H1 (cell line): ENCODE results near the gene CCDC28B. TPM values are rescaled to one million over a fixed set of nuclear protein-coding genes. Genes with fewer than 3 reads are reported as not detected.

Source experiments
- CHD2 ChIP-seq: IDR thresholded peaks from 2 replicates; pipeline ENCODE4 v1.6.1; 2012; ENCODE audit warnings: low read length, improper control_type of control experiment
- CTBP2 ChIP-seq: IDR thresholded peaks from 2 replicates; pipeline ENCODE4 v1.7.0; 2011; ENCODE audit warnings: borderline replicate concordance, mild to moderate bottlenecking, moderate library complexity, mixed read lengths, low read length; ENCODE audit not compliant: insufficient read depth, insufficient read length
- FOSL1 ChIP-seq: IDR thresholded peaks from 2 replicates; pipeline ENCODE4 v1.6.1; 2011; ENCODE audit warnings: mild to moderate bottlenecking, low read depth, low read length, moderate library complexity; ENCODE audit not compliant: insufficient read depth
- HDAC2 ChIP-seq, 2 experiments: fragments of 300-600 bp in 1 of 2; sonication (generic) in 1 of 2; IDR thresholded peaks; 2 replicates each; pipeline ENCODE4 v1.6.1; 2011 to 2012; ENCODE audit warnings: low read depth in 2 of 2, low read length in 2 of 2, mild to moderate bottlenecking in 2 of 2, moderate library complexity in 2 of 2, borderline replicate concordance in 1 of 2, inconsistent platforms in 1 of 2
- JUND ChIP-seq: IDR thresholded peaks from 2 replicates; pipeline ENCODE4 v1.6.1; 2011; ENCODE audit warnings: mild to moderate bottlenecking, improper control_type of control experiment, low read length
- POLR2AphosphoS5 ChIP-seq: IDR thresholded peaks from 2 replicates; pipeline ENCODE4 v1.6.1; 2011; ENCODE audit warnings: low read depth, low read length
- RFX5 ChIP-seq: IDR thresholded peaks from 2 replicates; pipeline ENCODE4 v1.6.1; 2011; ENCODE audit warnings: low read depth, low read length, improper control_type of control experiment, borderline replicate concordance
- SIX5 ChIP-seq: IDR thresholded peaks from 2 replicates; pipeline ENCODE4 v1.6.1; 2011; ENCODE audit warnings: mild to moderate bottlenecking, low read depth, low read length
- polyA plus RNA-seq, 7 experiments: library from polyadenylated mRNA; depleted of rRNA in 3 of 7; stranded (reverse) in 5 of 7; unstranded in 2 of 7; fragments of >200 nt in 5 of 7; fragments of 200-250 nt in 2 of 7; gene quantifications; 1 replicate in 5 of 7; 2 replicates in 1 of 7; 4 replicates in 1 of 7; pipeline versions ENCODE4 v1.2.1 to v1.2.3, GENCODE V29; 2011 to 2013; ENCODE audit warnings: missing spikeins in 2 of 7, mixed read lengths in 2 of 7
- total RNA-seq: library from RNA; stranded (reverse); fragmentation: NEBNext Ultra II Directional; extraction: Animal tissue kit (Norgen Biotek cat#: 25700); gene quantifications from 2 replicates; pipeline ENCODE4 v1.2.1, GENCODE V29; 2021

CCDC28B gene
- total and polyA plus RNA-seq, 2 of the 8 experiments (the other 6 are each of a cell fraction or from before 2014, with no cell fraction given): 16.7 to 17.1 TPM

DNA sequence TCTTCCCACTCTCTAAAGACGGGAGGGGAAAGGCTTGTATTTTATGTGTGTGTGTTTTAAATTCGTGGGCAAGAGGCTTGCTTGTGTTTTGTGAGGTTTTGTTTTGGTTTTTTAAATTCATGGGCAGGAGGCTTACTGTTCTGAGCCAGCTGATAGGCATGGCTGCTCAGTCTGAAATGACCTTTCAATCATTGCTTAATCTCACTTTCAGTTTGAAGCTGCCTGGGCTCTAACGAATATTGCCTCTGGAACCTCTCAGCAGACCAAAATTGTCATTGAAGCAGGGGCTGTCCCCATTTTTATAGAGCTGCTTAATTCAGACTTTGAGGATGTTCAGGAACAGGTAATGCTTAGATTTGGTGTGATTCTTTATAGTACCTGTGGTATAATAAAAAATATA is 41.2 kb upstream of the CCDC28B start (continued):
- TF ChIP-seq HDAC2 (IDR thresholded peaks at IDR 0.05; ENCODE audit: borderline replicate concordance in 1 of 2, low read depth in 2 of 2, low read length in 2 of 2): no peak
- TF ChIP-seq FOSL1: no peak
- no peak for TF ChIP-seq JUND
- no peak for TF ChIP-seq SIX5
- TF ChIP-seq RFX5: no peak
- no peak for TF ChIP-seq POLR2AphosphoS5
- no peak for TF ChIP-seq CHD2
- no peak for TF ChIP-seq CTBP2
